Gastrocnemius medialis (tissue), 4 donors: ENCODE results near the gene LARGE1.

Source experiments
- POLR2A ChIP-seq, 2 donors: fragments of 450-650 bp; IDR thresholded peaks; one replicate each; pipeline ENCODE4 v1.6.1; 2017; ENCODE audit warnings: antibody characterized with exemption in 2 of 2, mild to moderate bottlenecking in 2 of 2, moderate library complexity in 2 of 2
- TF ChIP-seq, protein P1 (sequence below), 5 experiments: fragments of 450-650 bp in 3 of 5; fragments of 200-600 bp in 2 of 5; sonication (generic) in 2 of 5; IDR thresholded peaks in 4 of 5; conservative IDR thresholded peaks in 1 of 5; 1 replicate in 4 of 5; 2 replicates in 1 of 5; pipeline ENCODE4 v1.5.1; 2016 to 2019; ENCODE audit warnings: antibody characterized with exemption in 5 of 5, mild to moderate bottlenecking in 3 of 5, moderate library complexity in 3 of 5

- TF ChIP-seq, protein P1, sequence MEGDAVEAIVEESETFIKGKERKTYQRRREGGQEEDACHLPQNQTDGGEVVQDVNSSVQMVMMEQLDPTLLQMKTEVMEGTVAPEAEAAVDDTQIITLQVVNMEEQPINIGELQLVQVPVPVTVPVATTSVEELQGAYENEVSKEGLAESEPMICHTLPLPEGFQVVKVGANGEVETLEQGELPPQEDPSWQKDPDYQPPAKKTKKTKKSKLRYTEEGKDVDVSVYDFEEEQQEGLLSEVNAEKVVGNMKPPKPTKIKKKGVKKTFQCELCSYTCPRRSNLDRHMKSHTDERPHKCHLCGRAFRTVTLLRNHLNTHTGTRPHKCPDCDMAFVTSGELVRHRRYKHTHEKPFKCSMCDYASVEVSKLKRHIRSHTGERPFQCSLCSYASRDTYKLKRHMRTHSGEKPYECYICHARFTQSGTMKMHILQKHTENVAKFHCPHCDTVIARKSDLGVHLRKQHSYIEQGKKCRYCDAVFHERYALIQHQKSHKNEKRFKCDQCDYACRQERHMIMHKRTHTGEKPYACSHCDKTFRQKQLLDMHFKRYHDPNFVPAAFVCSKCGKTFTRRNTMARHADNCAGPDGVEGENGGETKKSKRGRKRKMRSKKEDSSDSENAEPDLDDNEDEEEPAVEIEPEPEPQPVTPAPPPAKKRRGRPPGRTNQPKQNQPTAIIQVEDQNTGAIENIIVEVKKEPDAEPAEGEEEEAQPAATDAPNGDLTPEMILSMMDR (IDR thresholded peaks at IDR 0.05 in 4 of 5, conservative IDR thresholded peaks at IDR 0.05 in 1 of 5), result no peak
- TF ChIP-seq POLR2A (IDR thresholded peaks at IDR 0.05), result no peak
Observed at GRCh38 chr22:33850193-33850592, 70.1 kb downstream of the LARGE1 start.
